HCT116 (cell line): ENCODE data around the gene CDKAL1. TPM values are rescaled to one million over a fixed set of nuclear protein-coding genes. Genes with fewer than 3 reads are reported as not detected.

Experiments
- ATAC-seq: fragments of 200-7000 bp; cut with Tn5 transposase; 2 replicates; pipeline ENCODE4 v1.9.1; 2020; ENCODE audit warnings: mild to moderate bottlenecking, moderate library complexity
- BruUV-seq: library from RNA; stranded (reverse); fragments of 400-500 nt; replicated peaks from 2 replicates; lab custom pipeline; 2021; lab: Mats Ljungman, UMichigan
- CTCF ChIA-PET: fragments of 300-600 bp; sonication (Branson Sonifier 250); formaldehyde crosslinking; loops from one replicate; lab custom pipeline; 2021; ENCODE audit warnings: antibody characterized with exemption; lab: Charles Lee
- POLR2A ChIA-PET: fragments of 300-600, 350-600 bp; sonication (Branson Sonifier 250); formaldehyde crosslinking; loops from one replicate; lab custom pipeline; 2021; ENCODE audit warnings: antibody characterized with exemption; lab: Charles Lee
- RAD21 ChIA-PET, 2 experiments: fragments of 300-600 bp; sonication (Branson Sonifier 250); formaldehyde crosslinking; loops; one replicate each; lab custom pipeline; 2023; ENCODE audit warnings: low total read pairs in 2 of 2; ENCODE audit not compliant: uncharacterized antibody in 2 of 2, unreplicated experiment in 2 of 2, low non-redundant PET in 1 of 2; lab: Charles Lee
- DNase-seq: peaks from one replicate; pipeline ENCODE4 v3.0.0-alpha.2; 2010; ENCODE audit warnings: low read depth, low spot score
- H2AFZ ChIP-seq: fragments of 200-600 bp; shearing (Covaris generic), sonication (generic); 2 replicates; pipeline ENCODE4 v1.6.1; 2017; ENCODE audit warnings: low read depth, mixed run types, mixed read lengths, antibody characterized with exemption, low read length; ENCODE audit not compliant: poor library complexity, severe bottlenecking
- H3K27ac ChIP-seq: 2 replicates; pipeline ENCODE4 v1.5.1; 2012; ENCODE audit warnings: low read depth, low read length
- H3K27me3 ChIP-seq: fragments of 200-600 bp; sonication (generic); 2 replicates; pipeline ENCODE4 v1.6.1; 2016; ENCODE audit warnings: mixed run types, low read length, mixed read lengths; ENCODE audit not compliant: insufficient read depth
- H3K36me3 ChIP-seq, 2 experiments: fragments of 200-500 bp in 1 of 2; fragments of 200-600 bp in 1 of 2; sonication (Bioruptor generic) in 1 of 2; sonication (generic) in 1 of 2; 2 replicates each; pipeline versions ENCODE4 v1.5.1 to v1.6.1; 2014 to 2016; ENCODE audit warnings: low read length in 2 of 2, inconsistent platforms in 1 of 2, mixed read lengths in 1 of 2, mixed run types in 1 of 2; ENCODE audit not compliant: insufficient read depth in 2 of 2, control insufficient read depth in 1 of 2
- H3K4me1 ChIP-seq, 2 experiments: fragments of 200-600 bp in 1 of 2; sonication (generic) in 1 of 2; 2 replicates each; pipeline versions ENCODE4 v1.5.1 to v1.6.1; 2012 to 2017; ENCODE audit warnings: low read length in 2 of 2, inconsistent platforms in 1 of 2, mild to moderate bottlenecking in 1 of 2, mixed read lengths in 1 of 2, mixed run types in 1 of 2, moderate library complexity in 1 of 2; ENCODE audit not compliant: insufficient read depth in 2 of 2, control insufficient read depth in 1 of 2
- H3K4me2 ChIP-seq: fragments of 200-600 bp; sonication (generic); 2 replicates; pipeline ENCODE4 v1.6.1; 2017; ENCODE audit warnings: mixed run types, low read length, mixed read lengths
- H3K4me3 ChIP-seq, 2 experiments: fragments of 200-600 bp in 1 of 2; sonication (generic) in 1 of 2; replicated peaks in 1 of 2; 2 replicates each; pipeline ENCODE4 v1.5.1; 2011 to 2016; ENCODE audit warnings: low read length in 2 of 2, control low read depth in 1 of 2, low read depth in 1 of 2, mild to moderate bottlenecking in 1 of 2, mixed read lengths in 1 of 2, mixed run types in 1 of 2
- H3K79me2 ChIP-seq: fragments of 200-600 bp; sonication (generic); 2 replicates; pipeline ENCODE4 v1.6.1; 2017; ENCODE audit warnings: mild to moderate bottlenecking, mixed run types, low read length, moderate library complexity, mixed read lengths; ENCODE audit not compliant: insufficient read depth
- H3K9ac ChIP-seq: fragments of 200-600 bp; sonication (generic); 2 replicates; pipeline ENCODE4 v1.6.1; 2016; ENCODE audit warnings: low read length, mixed read lengths
- H3K9me2 ChIP-seq: fragments of 200-600 bp; sonication (generic), shearing (Covaris generic); 2 replicates; pipeline ENCODE4 v1.6.1; 2017; ENCODE audit warnings: mixed run types, mild to moderate bottlenecking, moderate library complexity; ENCODE audit not compliant: insufficient read depth
- H3K9me3 ChIP-seq, 2 experiments: fragments of 200-500 bp in 1 of 2; fragments of 200-600 bp in 1 of 2; sonication (Bioruptor generic) in 1 of 2; sonication (generic) in 1 of 2; 2 replicates each; pipeline ENCODE4 v1.6.1; 2014 to 2017; ENCODE audit warnings: low read length in 2 of 2, mixed read lengths in 2 of 2, inconsistent platforms in 1 of 2, low read depth in 1 of 2, mild to moderate bottlenecking in 1 of 2, mixed run types in 1 of 2, moderate library complexity in 1 of 2; ENCODE audit not compliant: control insufficient read depth in 1 of 2, insufficient read depth in 1 of 2
- H4K20me1 ChIP-seq: fragments of 200-600 bp; sonication (generic), shearing (Covaris generic); 2 replicates; pipeline ENCODE4 v1.6.1; 2017; ENCODE audit warnings: mixed run types, mild to moderate bottlenecking, moderate library complexity; ENCODE audit not compliant: insufficient read depth
- CBX3 ChIP-seq: IDR thresholded peaks from 2 replicates; pipeline ENCODE4 v1.6.1; 2012; ENCODE audit warnings: low read depth
- EZH2 ChIP-seq: fragments of 200-600 bp; sonication (generic); IDR thresholded peaks from 2 replicates; pipeline ENCODE4 v1.6.1; 2017; ENCODE audit warnings: antibody characterized with exemption, mixed run types
- FOSL1 ChIP-seq: IDR thresholded peaks from 2 replicates; pipeline ENCODE4 v1.6.1; 2012; ENCODE audit warnings: low read depth
- POLR2A ChIP-seq: IDR thresholded peaks from 2 replicates; pipeline ENCODE4 v1.7.0; 2011; ENCODE audit warnings: borderline replicate concordance; ENCODE audit not compliant: insufficient read depth, insufficient read length; ENCODE audit errors: extremely low read depth
- REST ChIP-seq: IDR thresholded peaks from 2 replicates; pipeline ENCODE4 v1.6.1; 2012; ENCODE audit warnings: low read depth
- SIN3A ChIP-seq: IDR thresholded peaks from 2 replicates; pipeline ENCODE4 v1.6.1; 2012; ENCODE audit warnings: low read depth
- SRF ChIP-seq: IDR thresholded peaks from 2 replicates; pipeline ENCODE4 v1.6.1; 2012; ENCODE audit warnings: low read depth
- ZNF274 ChIP-seq: fragments of 200-500 bp; sonication (Bioruptor generic); IDR thresholded peaks from 2 replicates; pipeline ENCODE4 v1.6.1; 2014; ENCODE audit warnings: mild to moderate bottlenecking, low read depth, low read length, inconsistent platforms
- intact Hi-C: fragments of 100-400 bp; cut with micrococcal nuclease; formaldehyde crosslinking; loops from 2 replicates; pipeline ENCODE4 v1.10.0; 2022
- total RNA-seq: library from RNA; stranded (reverse); gene quantifications from one replicate; pipeline ENCODE4 v1.2.1, GENCODE V29; 2021; ENCODE audit not compliant: unreplicated experiment
- TF ChIP-seq, protein P1 (sequence below): IDR thresholded peaks from 2 replicates; pipeline ENCODE4 v1.6.1; 2012
- TF ChIP-seq, protein P2 (sequence below): IDR thresholded peaks from 2 replicates; pipeline ENCODE4 v1.6.1; 2012

Gene CDKAL1
- total RNA-seq, 1 experiment from 2014 or later: 14.9 TPM

DNA sequence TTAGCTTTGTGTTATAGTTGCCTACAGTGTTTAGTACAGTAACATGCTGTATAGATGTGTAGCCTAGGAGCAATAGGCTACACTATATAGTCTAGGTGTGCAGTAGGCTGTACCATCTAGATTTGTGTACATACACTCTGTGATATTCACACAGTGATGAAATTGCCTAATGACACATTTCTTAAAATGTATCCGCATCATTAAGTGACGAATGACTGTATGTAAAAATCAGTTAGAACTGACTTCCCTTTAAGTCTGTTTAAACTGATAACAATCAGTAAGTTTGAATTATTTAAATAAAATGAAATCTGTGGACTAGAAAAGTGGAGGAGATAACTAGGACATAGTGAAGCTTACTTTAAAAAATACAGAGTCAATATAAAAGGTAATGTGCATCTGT lies 176.1 kb downstream of the CDKAL1 start:
- no peaks in the 10 kb centered on the region for H3K27me3 ChIP-seq
- H3K27ac ChIP-seq: no peak overlapping the region
- no peaks in the 10 kb centered on the region for H3K4me1 ChIP-seq
- no peaks in the 10 kb centered on the region for H3K36me3 ChIP-seq
- H3K9ac ChIP-seq: no peak overlapping the region
- intact Hi-C loops: no loop called here
- H3K4me3 ChIP-seq: no peak overlapping the region
- ATAC-seq (no peak), DNase-seq (no peak)
- no peak overlapping the region for H2AFZ ChIP-seq
- H3K79me2 ChIP-seq: no peaks in the 10 kb centered on the region; the same call in 1 of the 2 replicates
- H3K9me3 ChIP-seq: no peaks in the 10 kb centered on the region
- no peaks in the 10 kb centered on the region for H4K20me1 ChIP-seq
- TF ChIP-seq SIN3A: no peak
- TF ChIP-seq CBX3: no peak
- no peak for TF ChIP-seq SRF
- TF ChIP-seq ZNF274: no peak
- TF ChIP-seq POLR2A: no peak
- TF ChIP-seq EZH2: no peak
- TF ChIP-seq FOSL1: no peak
- TF ChIP-seq, protein P1, sequence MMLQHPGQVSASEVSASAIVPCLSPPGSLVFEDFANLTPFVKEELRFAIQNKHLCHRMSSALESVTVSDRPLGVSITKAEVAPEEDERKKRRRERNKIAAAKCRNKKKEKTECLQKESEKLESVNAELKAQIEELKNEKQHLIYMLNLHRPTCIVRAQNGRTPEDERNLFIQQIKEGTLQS: no peak
- TF ChIP-seq, protein P2, sequence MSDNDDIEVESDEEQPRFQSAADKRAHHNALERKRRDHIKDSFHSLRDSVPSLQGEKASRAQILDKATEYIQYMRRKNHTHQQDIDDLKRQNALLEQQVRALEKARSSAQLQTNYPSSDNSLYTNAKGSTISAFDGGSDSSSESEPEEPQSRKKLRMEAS: no peak
- TF ChIP-seq REST: no peak
- TF ChIP-seq, all 23 proteins: peak for 0
- BruUV-seq: no TSS peak
- no peaks in the 10 kb centered on the region for H3K9me2 ChIP-seq
- ChIA-PET CTCF (no interaction called here), POLR2A (no interaction called here), RAD21 (no interaction called here)
- H3K4me2 ChIP-seq: no peak overlapping the region
